DMS 273 (cell line): ENCODE data around the gene MEA1.

Source experiments
- DNase-seq: peaks from one replicate; lab custom pipeline; 2025; ENCODE audit not compliant: unreplicated experiment; lab: John Stamatoyannopoulos, UW

The MEA1 gene

GRCh38 chr6:43040542-43041257 lies 27.0 kb upstream of the MEA1 start:
- no peak for DNase-seq

- no peak for DNase-seq
Measured at GRCh38 chr6:43038727-43039126, 25.0 kb upstream of the MEA1 start.

- no peak for DNase-seq
Measured at GRCh38 chr6:43037706-43038105, 24.0 kb upstream of the MEA1 start.

- DNase-seq: no peak
Measured at GRCh38 chr6:43037197-43037596, 23.5 kb upstream of the MEA1 start.

GRCh38 chr6:43036712-43037111 lies 23.0 kb upstream of the MEA1 start:
- no peak for DNase-seq

GRCh38 chr6:43035495-43036194 lies 21.9 kb upstream of the MEA1 start:
- DNase-seq: no peak

- no peak for DNase-seq
Measured at GRCh38 chr6:43034190-43034525, 20.4 kb upstream of the MEA1 start.

GRCh38 chr6:43033496-43034189 lies 19.9 kb upstream of the MEA1 start:
- no peak for DNase-seq

- no peak for DNase-seq
Measured at GRCh38 chr6:43032326-43032725, 18.6 kb upstream of the MEA1 start.

- DNase-seq: no peak
Measured at GRCh38 chr6:43029120-43029519, 15.4 kb upstream of the MEA1 start.

GRCh38 chr6:43026365-43026764 lies 12.6 kb upstream of the MEA1 start:
- no peak for DNase-seq

GRCh38 chr6:43024436-43024835 lies 10.7 kb upstream of the MEA1 start:
- DNase-seq: no peak

- peak; percentile 94 for DNase-seq
Measured at GRCh38 chr6:43021270-43022047, 7.7 kb upstream of the MEA1 start, which contains the start of gene RRP36. Gene RRP36, plus strand, starts transcription at chr6:43021623. Its CDS starts 32 bp downstream, at chr6:43021655.

GRCh38 chr6:43020847-43021246 lies 7.1 kb upstream of the MEA1 start:
- peak; percentile 70 for DNase-seq

- DNase-seq: no peak
Measured at GRCh38 chr6:43020052-43020705, 6.4 kb upstream of the MEA1 start.

- DNase-seq: no peak
Measured at GRCh38 chr6:43019152-43019551, 5.4 kb upstream of the MEA1 start.

- DNase-seq: no peak
Measured at GRCh38 chr6:43016943-43017334, 3.2 kb upstream of the MEA1 start.

GRCh38 chr6:43016176-43016942 lies 2.6 kb upstream of the MEA1 start:
- DNase-seq: no peak

GRCh38 chr6:43014434-43014909 lies 726 bp upstream of the MEA1 start:
- DNase-seq: peak; percentile 56
